CD4-positive, CD25-positive, alpha-beta regulatory T cell (primary cell): ENCODE measurements around the gene ADAM12. TPM values are rescaled to one million over a fixed set of nuclear protein-coding genes. Genes with fewer than 3 reads are reported as not detected.

ENCODE experiments used
- ATAC-seq, 2 donors: fragments of 150-1000 bp; cut with Tn5 transposase; one replicate each; pipeline ENCODE4 v1.10.0; 2021; ENCODE audit warnings: low read depth in 2 of 2, moderate number of reproducible peaks in 2 of 2, moderate library complexity in 1 of 2
- DNase-seq, 3 donors: peaks; one replicate each; pipeline versions ENCODE4 v3.0.0 to v3.0.0-alpha.2; 2012 to 2022; ENCODE audit warnings: mixed read lengths in 1 of 3
- H3K27ac ChIP-seq: one replicate; pipeline ENCODE4 v1.7.0; 2013; ENCODE audit warnings: mild to moderate bottlenecking, low read length; ENCODE audit not compliant: insufficient read depth, poor library complexity, severe bottlenecking
- H3K27me3 ChIP-seq: one replicate; pipeline ENCODE4 v1.7.0; 2013; ENCODE audit warnings: low read length; ENCODE audit not compliant: control insufficient read depth, insufficient read depth
- H3K36me3 ChIP-seq: one replicate; pipeline ENCODE4 v1.7.0; 2013; ENCODE audit warnings: mild to moderate bottlenecking, low read length, moderate library complexity; ENCODE audit not compliant: control insufficient read depth, insufficient read depth
- H3K4me1 ChIP-seq: 2 replicates; pipeline ENCODE4 v1.7.0; 2013; ENCODE audit warnings: mild to moderate bottlenecking, low read length; ENCODE audit not compliant: insufficient read depth, control insufficient read depth, poor library complexity, severe bottlenecking
- H3K4me3 ChIP-seq: one replicate; pipeline ENCODE4 v1.7.0; 2013; ENCODE audit warnings: low read depth, mild to moderate bottlenecking, low read length, moderate library complexity
- H3K9me3 ChIP-seq, 2 experiments: 1 replicate in 1 of 2; 2 replicates in 1 of 2; pipeline ENCODE4 v1.7.0; 2013; ENCODE audit warnings: low read length in 2 of 2, mild to moderate bottlenecking in 1 of 2, moderate library complexity in 1 of 2; ENCODE audit not compliant: control insufficient read depth in 2 of 2
- H3K27ac Mint-ChIP-seq, 3 donors: one replicate each; pipeline ENCODE4 v1.8.0; 2020 to 2022; ENCODE audit warnings: mild to moderate bottlenecking in 3 of 3, mixed read lengths in 3 of 3, moderate library complexity in 2 of 3
- H3K27me3 Mint-ChIP-seq: one replicate; pipeline ENCODE4 v1.8.0; 2022; ENCODE audit warnings: mild to moderate bottlenecking, mixed read lengths
- H3K36me3 Mint-ChIP-seq: one replicate; pipeline ENCODE4 v1.8.0; 2020; ENCODE audit warnings: mixed read lengths
- H3K4me1 Mint-ChIP-seq, 4 donors: one replicate each; pipeline ENCODE4 v1.8.0; 2020 to 2022; ENCODE audit warnings: mixed read lengths in 4 of 4, mild to moderate bottlenecking in 1 of 4
- H3K4me3 Mint-ChIP-seq, 4 donors: one replicate each; pipeline ENCODE4 v1.8.0; 2020 to 2022; ENCODE audit warnings: mild to moderate bottlenecking in 4 of 4, mixed read lengths in 4 of 4, moderate library complexity in 3 of 4
- H3K9me3 Mint-ChIP-seq, 7 donors: one replicate each; pipeline ENCODE4 v1.8.0; 2020 to 2022; ENCODE audit warnings: mixed read lengths in 7 of 7, mild to moderate bottlenecking in 3 of 7, moderate library complexity in 2 of 7
- polyA plus RNA-seq, 4 donors: library from polyadenylated mRNA; unstranded; fragments of 300-500 nt; fragmentation: Illumina TruSeq; gene quantifications; one replicate each; pipeline ENCODE4 v1.2.3, GENCODE V29; 2021
- total RNA-seq: library from RNA; stranded (reverse); gene quantifications from one replicate; pipeline ENCODE4 v1.2.3, GENCODE V29; 2022

ADAM12 gene
- total and polyA plus RNA-seq, 5 donors from 2014 or later, result 1.3 to 3.8 (median 1.9) TPM

GRCh38 chr10:126302476-126302756, 85.9 kb downstream of the ADAM12 start:
- DNase-seq (no peak), ATAC-seq (no peak)
- Histone ChIP-seq H3K36me3 (no peaks in the 10 kb centered on the region), H3K4me1 (no peaks in the 10 kb centered on the region), H3K27me3 (no peaks in the 10 kb centered on the region), H3K9me3 (peaks cover 0 to 3% of the 10 kb centered on the region in 2 experiments), H3K27ac (no peak overlapping the region), H3K4me3 (no peak overlapping the region)
- Mint-ChIP-seq H3K27ac (no peak overlapping the region), H3K9me3 (peaks cover 0 to 11% (median 0%) of the 10 kb centered on the region in 7 donors), H3K4me1 (no peaks in the 10 kb centered on the region), H3K36me3 (no peaks in the 10 kb centered on the region), H3K27me3 (no peaks in the 10 kb centered on the region), H3K4me3 (no peak overlapping the region)

- H3K36me3 ChIP-seq, result no peaks in the 10 kb centered on the region
- ATAC-seq (no peak), DNase-seq (no peak)
- Mint-ChIP-seq H3K4me3 (no peak overlapping the region), H3K27ac (no peak overlapping the region), H3K36me3 (no peaks in the 10 kb centered on the region), H3K9me3 (peaks cover 0 to 11% (median 0%) of the 10 kb centered on the region in 7 donors), H3K27me3 (no peaks in the 10 kb centered on the region), H3K4me1 (no peaks in the 10 kb centered on the region)
- no peak overlapping the region for H3K4me3 ChIP-seq
- H3K27me3 ChIP-seq, result no peaks in the 10 kb centered on the region
- no peak overlapping the region for H3K27ac ChIP-seq
- H3K9me3 ChIP-seq, result peaks cover 0 to 3% of the 10 kb centered on the region in 2 experiments
- no peaks in the 10 kb centered on the region for H3K4me1 ChIP-seq
These were observed 86.4 kb downstream of the ADAM12 start for GRCh38 chr10:126301701-126302475.

- H3K36me3 Mint-ChIP-seq, result no peaks in the 10 kb centered on the region
- Histone ChIP-seq H3K27ac (no peak overlapping the region), H3K27me3 (no peaks in the 10 kb centered on the region), H3K36me3 (no peaks in the 10 kb centered on the region), H3K4me1 (no peaks in the 10 kb centered on the region), H3K9me3 (no peaks in the 10 kb centered on the region), H3K4me3 (no peak overlapping the region)
- no peak overlapping the region for H3K4me3 Mint-ChIP-seq
- H3K4me1 Mint-ChIP-seq, result no peaks in the 10 kb centered on the region
- no peaks in the 10 kb centered on the region for H3K27me3 Mint-ChIP-seq
- no peak for DNase-seq
- no peaks in the 10 kb centered on the region for H3K9me3 Mint-ChIP-seq
- ATAC-seq, result no peak
- H3K27ac Mint-ChIP-seq, result no peak overlapping the region
These were observed 93.8 kb downstream of the ADAM12 start for GRCh38 chr10:126294451-126294850.

- H3K27ac Mint-ChIP-seq, result no peak overlapping the region
- Histone ChIP-seq H3K9me3 (no peaks in the 10 kb centered on the region), H3K4me1 (no peaks in the 10 kb centered on the region), H3K27me3 (no peaks in the 10 kb centered on the region), H3K27ac (no peak overlapping the region), H3K4me3 (no peak overlapping the region), H3K36me3 (no peaks in the 10 kb centered on the region)
- no peaks in the 10 kb centered on the region for H3K36me3 Mint-ChIP-seq
- H3K9me3 Mint-ChIP-seq, result peaks cover 0 to 2% (median 0%) of the 10 kb centered on the region in 7 donors
- H3K4me3 Mint-ChIP-seq, result no peak overlapping the region
- DNase-seq, result no peak
- ATAC-seq, result no peak
- no peaks in the 10 kb centered on the region for H3K27me3 Mint-ChIP-seq
- no peaks in the 10 kb centered on the region for H3K4me1 Mint-ChIP-seq
These were observed 98.0 kb downstream of the ADAM12 start for GRCh38 chr10:126290232-126290631.

- Histone ChIP-seq H3K9me3 (no peaks in the 10 kb centered on the region), H3K27me3 (no peaks in the 10 kb centered on the region), H3K4me1 (no peaks in the 10 kb centered on the region), H3K27ac (no peak overlapping the region), H3K36me3 (no peaks in the 10 kb centered on the region), H3K4me3 (no peak overlapping the region)
- H3K27ac Mint-ChIP-seq, result no peak overlapping the region
- H3K4me3 Mint-ChIP-seq, result no peak overlapping the region
- H3K9me3 Mint-ChIP-seq, result peaks cover 0 to 2% (median 0%) of the 10 kb centered on the region in 7 donors
- DNase-seq (no peak), ATAC-seq (no peak)
- H3K27me3 Mint-ChIP-seq, result no peaks in the 10 kb centered on the region
- no peaks in the 10 kb centered on the region for H3K36me3 Mint-ChIP-seq
- H3K4me1 Mint-ChIP-seq, result peaks cover 0 to 2% (median 0%) of the 10 kb centered on the region in 4 donors
These were observed 99.5 kb downstream of the ADAM12 start for GRCh38 chr10:126288547-126289493.

- ATAC-seq (no peak), DNase-seq (no peak)
- no peak overlapping the region for H3K4me3 Mint-ChIP-seq
These were observed 102.0 kb downstream of the ADAM12 start for GRCh38 chr10:126286256-126286780.

GRCh38 chr10:126283307-126283706, 105.0 kb downstream of the ADAM12 start:
- no peak overlapping the region for H3K27ac Mint-ChIP-seq
- ATAC-seq, result no peak
- Histone ChIP-seq H3K4me3 (no peak overlapping the region), H3K27ac (no peak overlapping the region), H3K9me3 (no peaks in the 10 kb centered on the region), H3K36me3 (no peaks in the 10 kb centered on the region), H3K27me3 (no peaks in the 10 kb centered on the region), H3K4me1 (no peaks in the 10 kb centered on the region)
- H3K4me3 Mint-ChIP-seq, result no peak overlapping the region
- peaks cover 0 to 4% (median 0%) of the 10 kb centered on the region in 4 donors for H3K4me1 Mint-ChIP-seq
- H3K36me3 Mint-ChIP-seq, result no peaks in the 10 kb centered on the region
- no peaks in the 10 kb centered on the region for H3K27me3 Mint-ChIP-seq
- peaks cover 0 to 2% (median 0%) of the 10 kb centered on the region in 7 donors for H3K9me3 Mint-ChIP-seq
- DNase-seq, result no peak

More at GRCh38 chr10:126286256-126286780, 102.0 kb downstream of the ADAM12 start:
- Histone ChIP-seq H3K27ac (no peak overlapping the region), H3K27me3 (no peaks in the 10 kb centered on the region), H3K4me3 (no peak overlapping the region), H3K9me3 (no peaks in the 10 kb centered on the region), H3K4me1 (no peaks in the 10 kb centered on the region), H3K36me3 (no peaks in the 10 kb centered on the region)
- H3K9me3 Mint-ChIP-seq, result peaks cover 0 to 2% (median 0%) of the 10 kb centered on the region in 7 donors
- H3K4me1 Mint-ChIP-seq, result peaks cover 0 to 4% (median 0%) of the 10 kb centered on the region in 4 donors
- no peaks in the 10 kb centered on the region for H3K36me3 Mint-ChIP-seq
- no peak overlapping the region for H3K27ac Mint-ChIP-seq
- H3K27me3 Mint-ChIP-seq, result no peaks in the 10 kb centered on the region
